Small intestine (tissue), 7 donors: ENCODE measurements around the gene RPP14. TPM values are rescaled to one million over a fixed set of nuclear protein-coding genes. Genes with fewer than 3 reads are reported as not detected.
"Not testable (repeated sequence)": the region's sequence is repeated elsewhere in the genome, so short reads cannot be mapped to it uniquely, and the experiment has no call there.

Source experiments
- DNase-seq, 2 donors: peaks; one replicate each; pipeline versions ENCODE4 v3.0.0 to v3.0.0-alpha.2; 2013
- FAIRE-seq: peaks from 2 replicates; lab custom pipeline; 2012; peaks lifted over from hg19 to GRCh38; lab: Jason Lieb, UNC
- H3K27ac ChIP-seq, 3 donors: one replicate each; pipeline ENCODE4 v1.5.1; 2013; ENCODE audit warnings: low read length in 2 of 3, mild to moderate bottlenecking in 2 of 3, control low read depth in 1 of 3, inconsistent platforms in 1 of 3, low read depth in 1 of 3, moderate library complexity in 1 of 3
- H3K27me3 ChIP-seq, 3 donors: one replicate each; pipeline ENCODE4 v1.6.1; 2013; ENCODE audit warnings: low read length in 3 of 3, inconsistent platforms in 1 of 3; ENCODE audit not compliant: control insufficient read depth in 3 of 3, insufficient read depth in 3 of 3
- H3K36me3 ChIP-seq, 3 donors: one replicate each; pipeline ENCODE4 v1.6.1; 2013; ENCODE audit warnings: low read length in 3 of 3, inconsistent platforms in 1 of 3, low read depth in 1 of 3, mild to moderate bottlenecking in 1 of 3, moderate library complexity in 1 of 3; ENCODE audit not compliant: control insufficient read depth in 3 of 3, insufficient read depth in 2 of 3
- H3K4me1 ChIP-seq, 3 donors: one replicate each; pipeline ENCODE4 v1.6.1; 2013; ENCODE audit warnings: low read length in 2 of 3, inconsistent platforms in 1 of 3, low read depth in 1 of 3, mild to moderate bottlenecking in 1 of 3, moderate library complexity in 1 of 3; ENCODE audit not compliant: control insufficient read depth in 3 of 3, insufficient read depth in 2 of 3
- H3K4me3 ChIP-seq, 3 donors: one replicate each; pipeline ENCODE4 v1.5.1; 2013; ENCODE audit warnings: low read length in 3 of 3, control low read depth in 1 of 3, inconsistent platforms in 1 of 3, low read depth in 1 of 3, mild to moderate bottlenecking in 1 of 3, moderate library complexity in 1 of 3
- H3K9me3 ChIP-seq, 2 donors: one replicate each; pipeline ENCODE4 v1.6.1; 2013; ENCODE audit warnings: low read depth in 1 of 2, low read length in 1 of 2; ENCODE audit not compliant: control insufficient read depth in 2 of 2, insufficient read depth in 1 of 2
- WGBS, 3 donors: extraction: QIAGEN DNeasy Blood & Tissue Kit; methylation state at CpG; one replicate each; pipeline ENCODE4 v1.1.7; 2013; 5-methylcytosine and 5-hydroxymethylcytosine counted together
- polyA plus RNA-seq, 4 donors: library from polyadenylated mRNA; stranded (reverse) in 3 of 4; unstranded in 1 of 4; fragments of 200-250 nt in 3 of 4; fragments of 120-200 nt in 1 of 4; gene quantifications; one replicate each; pipeline versions ENCODE4 v1.2.1 to v1.2.3, GENCODE V29; 2013
- donor health status: healthy with polysubstance abuse.
- donor health status: control.
- donor health status: control.
- donor health status: Bipolar disorder and iron deficiency.
- donor health status: healthy.

The RPP14 gene
- polyA plus RNA-seq, 4 donors: 11.7 to 21.6 (median 19.3) TPM

- peaks cover 0 to 2% (median 0%) of the 10 kb centered on the region in 3 donors for H3K4me1 ChIP-seq
- DNase-seq: no peak
- H3K36me3 ChIP-seq: peaks cover 0 to 3% (median 0%) of the 10 kb centered on the region in 3 donors
- H3K27me3 ChIP-seq: peaks cover 0 to 5% (median 0%) of the 10 kb centered on the region in 3 donors
- no peak for FAIRE-seq
- no peaks in the 10 kb centered on the region for H3K9me3 ChIP-seq
- H3K27ac ChIP-seq: no peak overlapping the region
- H3K4me3 ChIP-seq: no peak overlapping the region
- WGBS, 3 donors: 97 to 98% (median 98%) methylated on average over 3 of the region's 3 CpGs
Measured at GRCh38 chr3:58336135-58336882, 30.3 kb downstream of the RPP14 start.

GRCh38 chr3:58337190-58337589 is 31.1 kb downstream of the RPP14 start:
- 91 to 95% (median 92%) methylated on average over 1 of the region's 1 CpG for WGBS, 3 donors
- no peak for DNase-seq
- Histone ChIP-seq H3K27ac (no peak overlapping the region), H3K27me3 (no peaks in the 10 kb centered on the region), H3K36me3 (peaks cover 0 to 3% (median 0%) of the 10 kb centered on the region in 3 donors), H3K4me1 (peaks cover 0 to 2% (median 0%) of the 10 kb centered on the region in 3 donors), H3K9me3 (no peaks in the 10 kb centered on the region), H3K4me3 (no peak overlapping the region)
- no peak for FAIRE-seq

GRCh38 chr3:58339146-58339545 is 33.1 kb downstream of the RPP14 start:
- not testable (repeated sequence) for H3K27ac ChIP-seq
- WGBS, 3 donors: 89 to 98% (median 90%) methylated on average over 12 of the region's 12 CpGs

GRCh38 chr3:58340594-58341244 is 34.7 kb downstream of the RPP14 start:
- Histone ChIP-seq H3K4me1 (peaks cover 0 to 6% (median 0%) of the 10 kb centered on the region in 3 donors), H3K36me3 (peaks cover 0 to 3% (median 0%) of the 10 kb centered on the region in 3 donors), H3K4me3 (no peak overlapping the region), H3K9me3 (no peaks in the 10 kb centered on the region), H3K27me3 (no peaks in the 10 kb centered on the region), H3K27ac (no peak overlapping the region)
- no peak for FAIRE-seq
- no peak for DNase-seq
- 91 to 98% (median 92%) methylated on average over 3 of the region's 3 CpGs for WGBS, 3 donors

More at GRCh38 chr3:58339146-58339545, 33.1 kb downstream of the RPP14 start:
- DNase-seq, H3K9me3 ChIP-seq, H3K4me3 ChIP-seq, FAIRE-seq, H3K36me3 ChIP-seq, H3K4me1 ChIP-seq, H3K27me3 ChIP-seq: not testable (repeated sequence)

GRCh38 chr3:58341376-58341775 is 35.3 kb downstream of the RPP14 start:
- peaks cover 0 to 3% (median 0%) of the 10 kb centered on the region in 3 donors for H3K36me3 ChIP-seq
- H3K27ac ChIP-seq: no peak overlapping the region
- 81 to 96% (median 93%) methylated on average over 3 of the region's 3 CpGs for WGBS, 3 donors

GRCh38 chr3:58342676-58343075 is 36.6 kb downstream of the RPP14 start:
- peak; percentile 32 to 61 for DNase-seq
- Histone ChIP-seq H3K4me1 (peaks cover 0 to 6% (median 0%) of the 10 kb centered on the region in 3 donors), H3K36me3 (peaks cover 0 to 3% (median 0%) of the 10 kb centered on the region in 3 donors), H3K9me3 (no peaks in the 10 kb centered on the region), H3K27me3 (no peaks in the 10 kb centered on the region), H3K27ac (no peak overlapping the region), H3K4me3 (no peak overlapping the region)
- 30 to 59% (median 46%) methylated on average over 5 of the region's 5 CpGs for WGBS, 3 donors
- FAIRE-seq: no peak

More at GRCh38 chr3:58341376-58341775, 35.3 kb downstream of the RPP14 start:
- DNase-seq: no peak
- FAIRE-seq: no peak
- no peak overlapping the region for H3K4me3 ChIP-seq
- H3K9me3 ChIP-seq: no peaks in the 10 kb centered on the region
- no peaks in the 10 kb centered on the region for H3K27me3 ChIP-seq
- peaks cover 0 to 6% (median 0%) of the 10 kb centered on the region in 3 donors for H3K4me1 ChIP-seq

- 93 to 99% (median 96%) methylated on average over 4 of the region's 4 CpGs for WGBS, 3 donors
- Histone ChIP-seq H3K4me3 (no peak overlapping the region), H3K4me1 (peaks cover 3 to 6% (median 4%) of the 10 kb centered on the region in 3 donors), H3K27me3 (no peaks in the 10 kb centered on the region), H3K9me3 (no peaks in the 10 kb centered on the region), H3K36me3 (peaks cover 0 to 3% (median 0%) of the 10 kb centered on the region in 3 donors), H3K27ac (no peak overlapping the region)
- no peak for DNase-seq
- FAIRE-seq: no peak
Measured at GRCh38 chr3:58345457-58345856, 39.4 kb downstream of the RPP14 start.

- DNase-seq: no peak
- Histone ChIP-seq H3K9me3 (no peaks in the 10 kb centered on the region), H3K27ac (no peak overlapping the region), H3K36me3 (no peaks in the 10 kb centered on the region), H3K4me3 (no peak overlapping the region), H3K4me1 (peaks cover 3 to 6% (median 4%) of the 10 kb centered on the region in 3 donors), H3K27me3 (no peaks in the 10 kb centered on the region)
- WGBS, 3 donors: 75 to 96% (median 95%) methylated on average over 2 of the region's 2 CpGs
- no peak for FAIRE-seq
Measured at GRCh38 chr3:58346368-58346767, 40.3 kb downstream of the RPP14 start.
